H9 (cell line): ENCODE results near the gene ENC1. TPM values are rescaled to one million over a fixed set of nuclear protein-coding genes. Genes with fewer than 3 reads are reported as not detected.

Source experiments
- DNase-seq: peaks from one replicate; pipeline ENCODE4 v3.0.0-alpha.2; 2017
- H2AFZ ChIP-seq: one replicate; pipeline ENCODE4 v1.6.1; 2013; ENCODE audit warnings: mild to moderate bottlenecking, low read length, control low read depth, moderate library complexity
- H2AK5ac ChIP-seq: 2 replicates; pipeline ENCODE4 v1.6.1; 2013; ENCODE audit warnings: low read length, control low read depth, mixed read lengths; ENCODE audit not compliant: insufficient read length
- H2BK120ac ChIP-seq: one replicate; pipeline ENCODE4 v1.6.1; 2013; ENCODE audit warnings: low read depth, mild to moderate bottlenecking, low read length, control low read depth, inconsistent platforms; ENCODE audit not compliant: poor library complexity, severe bottlenecking
- H2BK12ac ChIP-seq: 2 replicates; pipeline ENCODE4 v1.6.1; 2013; ENCODE audit warnings: low read length, control low read depth, mixed read lengths, low read depth; ENCODE audit not compliant: insufficient read length
- H2BK15ac ChIP-seq: 2 replicates; pipeline ENCODE4 v1.6.1; 2013; ENCODE audit warnings: low read depth, low read length, control low read depth
- H2BK20ac ChIP-seq: one replicate; pipeline ENCODE4 v1.6.1; 2013; ENCODE audit warnings: low read depth, mild to moderate bottlenecking, low read length, control low read depth, inconsistent platforms; ENCODE audit not compliant: poor library complexity, severe bottlenecking
- H2BK5ac ChIP-seq: 2 replicates; pipeline ENCODE4 v1.6.1; 2013; ENCODE audit warnings: low read length, control low read depth, mixed read lengths; ENCODE audit not compliant: insufficient read length
- H3K14ac ChIP-seq: 2 replicates; pipeline ENCODE4 v1.6.1; 2013; ENCODE audit warnings: low read length, control low read depth; ENCODE audit not compliant: insufficient read depth
- H3K18ac ChIP-seq: 2 replicates; pipeline ENCODE4 v1.6.1; 2013; ENCODE audit warnings: low read depth, mild to moderate bottlenecking, mixed read lengths, low read length, control low read depth; ENCODE audit not compliant: insufficient read length
- H3K23ac ChIP-seq: 2 replicates; pipeline ENCODE4 v1.6.1; 2013; ENCODE audit warnings: low read length, control low read depth, mixed read lengths, low read depth; ENCODE audit not compliant: insufficient read length
- H3K23me2 ChIP-seq: 2 replicates; pipeline ENCODE4 v1.6.1; 2013; ENCODE audit warnings: low read depth, mild to moderate bottlenecking, mixed read lengths, low read length, control low read depth; ENCODE audit not compliant: insufficient read length, poor library complexity, severe bottlenecking
- H3K27ac ChIP-seq: 2 replicates; pipeline ENCODE4 v1.5.1; 2013; ENCODE audit warnings: low read length, control low read depth, mixed read lengths, low read depth; ENCODE audit not compliant: insufficient read length
- H3K27me3 ChIP-seq: 2 replicates; pipeline ENCODE4 v1.6.1; 2013; ENCODE audit warnings: low read length, control low read depth, inconsistent platforms; ENCODE audit not compliant: insufficient read depth
- H3K4ac ChIP-seq: 2 replicates; pipeline ENCODE4 v1.6.1; 2013; ENCODE audit warnings: low read depth, mild to moderate bottlenecking, control low read depth, inconsistent platforms, low read length, moderate library complexity
- H3K4me1 ChIP-seq: 2 replicates; pipeline ENCODE4 v1.6.1; 2013; ENCODE audit warnings: low read length, control low read depth, inconsistent platforms; ENCODE audit not compliant: insufficient read depth
- H3K4me2 ChIP-seq: 2 replicates; pipeline ENCODE4 v1.6.1; 2013; ENCODE audit warnings: low read length, control low read depth, mixed read lengths; ENCODE audit not compliant: insufficient read length, insufficient read depth
- H3K56ac ChIP-seq: 2 replicates; pipeline ENCODE4 v1.6.1; 2013; ENCODE audit warnings: low read depth, mild to moderate bottlenecking, mixed read lengths, low read length, control low read depth; ENCODE audit not compliant: insufficient read length
- H3K79me1 ChIP-seq: 2 replicates; pipeline ENCODE4 v1.6.1; 2013; ENCODE audit warnings: low read depth, mild to moderate bottlenecking, moderate library complexity, low read length, control low read depth, inconsistent platforms; ENCODE audit not compliant: insufficient read depth, poor library complexity, severe bottlenecking
- H3K79me2 ChIP-seq: 2 replicates; pipeline ENCODE4 v1.6.1; 2013; ENCODE audit warnings: low read length, control low read depth, inconsistent platforms; ENCODE audit not compliant: insufficient read depth
- H3K9ac ChIP-seq: 2 replicates; pipeline ENCODE4 v1.6.1; 2013; ENCODE audit warnings: low read length, control low read depth, mixed read lengths; ENCODE audit not compliant: insufficient read length; ENCODE audit errors: extremely low read depth
- H3K9me3 ChIP-seq: one replicate; pipeline ENCODE4 v1.6.1; 2013; ENCODE audit warnings: low read depth, low read length, inconsistent platforms; ENCODE audit not compliant: control insufficient read depth
- H3T11ph ChIP-seq: one replicate; pipeline ENCODE4 v1.6.1; 2013; ENCODE audit warnings: mild to moderate bottlenecking, low read length, control low read depth, inconsistent platforms
- H4K20me1 ChIP-seq: one replicate; pipeline ENCODE4 v1.6.1; 2013; ENCODE audit not compliant: control insufficient read depth, insufficient read length, insufficient read depth
- H4K5ac ChIP-seq: 2 replicates; pipeline ENCODE4 v1.6.1; 2013; ENCODE audit warnings: low read depth, mild to moderate bottlenecking, mixed read lengths, low read length, control low read depth; ENCODE audit not compliant: insufficient read length
- H4K8ac ChIP-seq: replicated peaks from 2 replicates; pipeline ENCODE4 v1.6.1; 2013; ENCODE audit warnings: low read length, control low read depth, mixed read lengths, low read depth; ENCODE audit not compliant: insufficient read length
- H4K91ac ChIP-seq: 2 replicates; pipeline ENCODE4 v1.6.1; 2013; ENCODE audit warnings: low read depth, mild to moderate bottlenecking, moderate library complexity, mixed read lengths, low read length, control low read depth; ENCODE audit not compliant: insufficient read length
- H3K27ac Mint-ChIP-seq, 3 experiments: 2 replicates in 2 of 3; 3 replicates in 1 of 3; pipeline ENCODE4 v1.8.0; 2020 to 2021; ENCODE audit warnings: mixed read lengths in 3 of 3, mild to moderate bottlenecking in 1 of 3, moderate library complexity in 1 of 3
- H3K27me3 Mint-ChIP-seq: 2 replicates; pipeline ENCODE4 v1.8.0; 2021; ENCODE audit warnings: low read depth, mild to moderate bottlenecking, moderate library complexity, mixed read lengths
- H3K36me3 Mint-ChIP-seq, 3 experiments: 2 replicates in 2 of 3; 3 replicates in 1 of 3; pipeline ENCODE4 v1.8.0; 2020 to 2021; ENCODE audit warnings: low read depth in 3 of 3, mixed read lengths in 3 of 3; ENCODE audit not compliant: insufficient read depth in 1 of 3
- H3K4me1 Mint-ChIP-seq, 2 experiments: 2 replicates each; pipeline ENCODE4 v1.8.0; 2020; ENCODE audit warnings: mixed read lengths in 2 of 2
- H3K4me3 Mint-ChIP-seq, 2 experiments: 2 replicates in 1 of 2; 3 replicates in 1 of 2; pipeline ENCODE4 v1.8.0; 2020 to 2021; ENCODE audit warnings: mild to moderate bottlenecking in 2 of 2, mixed read lengths in 2 of 2, moderate library complexity in 1 of 2
- H3K9me3 Mint-ChIP-seq, 2 experiments: 2 replicates in 1 of 2; 3 replicates in 1 of 2; pipeline ENCODE4 v1.8.0; 2020; ENCODE audit warnings: mild to moderate bottlenecking in 2 of 2, mixed read lengths in 2 of 2, moderate library complexity in 1 of 2
- CTCF ChIP-seq: fragments of 200-600 bp; sonication (generic); conservative IDR thresholded peaks from 3 replicates; pipeline ENCODE4 v1.8.0; 2021; ENCODE audit warnings: antibody characterized with exemption, mild to moderate bottlenecking
- WGBS: extraction: QIAGEN DNeasy Blood & Tissue Kit; methylation state at CpG from one replicate; pipeline ENCODE4 v1.1.7; 2013; ENCODE audit warnings: missing lambda C conversion rate, low lambda C conversion rate, mixed read lengths; ENCODE audit not compliant: insufficient read length; ENCODE audit errors: extremely low coverage; 5-methylcytosine and 5-hydroxymethylcytosine counted together
- total RNA-seq: library from RNA; stranded (reverse); gene quantifications from 2 replicates; pipeline ENCODE4 v1.2.1, GENCODE V29; 2021

Gene ENC1
- total RNA-seq, 1 experiment from 2014 or later, result 14.4 TPM

GRCh38 chr5:74669821-74670220, 29.3 kb upstream of the ENC1 start:
- no CpG with 5 or more reads among the region's 2 CpGs for WGBS
- H3K4ac ChIP-seq, result no peak overlapping the region
- Mint-ChIP-seq H3K4me1 (peaks cover 9 to 18% of the 10 kb centered on the region in 2 experiments), H3K36me3 (no peaks in the 10 kb centered on the region; a peak in 1 of 7 replicates), H3K9me3 (no peaks in the 10 kb centered on the region), H3K27me3 (no peaks in the 10 kb centered on the region), H3K4me3 (no peak overlapping the region; a peak in 1 of 5 replicates), H3K27ac (peak overlapping the region in 1 of 3 experiments; percentile 16; a peak in 2 of 7 replicates)
- no peak overlapping the region for H2AFZ ChIP-seq
- H3K9me3 ChIP-seq, result no peaks in the 10 kb centered on the region
- H3K79me1 ChIP-seq, result no peaks in the 10 kb centered on the region
- no peaks in the 10 kb centered on the region; the same call in 1 of the 2 replicates for H3K4me1 ChIP-seq
- no peak overlapping the region for H3K23ac ChIP-seq
- H3K9ac ChIP-seq, result no peak overlapping the region
- H3K18ac ChIP-seq, result no peak overlapping the region
- H2BK5ac ChIP-seq, result no peak overlapping the region
- H4K20me1 ChIP-seq, result no peaks in the 10 kb centered on the region
- no peak overlapping the region for H3K27ac ChIP-seq
- H3T11ph ChIP-seq, result no peak overlapping the region
- no peak overlapping the region for H2BK120ac ChIP-seq
- no peak overlapping the region for H2BK12ac ChIP-seq
- no peak overlapping the region for H4K91ac ChIP-seq
- no peaks in the 10 kb centered on the region for H3K23me2 ChIP-seq
- H4K5ac ChIP-seq, result no peak overlapping the region
- H3K27me3 ChIP-seq, result no peaks in the 10 kb centered on the region
- H3K4me2 ChIP-seq, result no peak overlapping the region
- no peak overlapping the region for H4K8ac ChIP-seq
- H3K56ac ChIP-seq, result no peak overlapping the region
- H3K14ac ChIP-seq, result no peak overlapping the region
- no peak for DNase-seq
- no peak overlapping the region for H2BK15ac ChIP-seq
- no peak for TF ChIP-seq CTCF
- H3K79me2 ChIP-seq, result no peaks in the 10 kb centered on the region; the same call in 1 of the 2 replicates
- H2AK5ac ChIP-seq, result no peak overlapping the region
- no peak overlapping the region for H2BK20ac ChIP-seq
